Measurements from ENCODE around the gene DDX42. TPM values are rescaled to one million over a fixed set of nuclear protein-coding genes. Genes with fewer than 3 reads are reported as not detected.
A peak's percentile ranks its signal among the peaks of the same experiment; 100 is the strongest.

DDX42 gene
- total RNA-seq, 1 experiment from 2014 or later, result 174 TPM

DNA sequence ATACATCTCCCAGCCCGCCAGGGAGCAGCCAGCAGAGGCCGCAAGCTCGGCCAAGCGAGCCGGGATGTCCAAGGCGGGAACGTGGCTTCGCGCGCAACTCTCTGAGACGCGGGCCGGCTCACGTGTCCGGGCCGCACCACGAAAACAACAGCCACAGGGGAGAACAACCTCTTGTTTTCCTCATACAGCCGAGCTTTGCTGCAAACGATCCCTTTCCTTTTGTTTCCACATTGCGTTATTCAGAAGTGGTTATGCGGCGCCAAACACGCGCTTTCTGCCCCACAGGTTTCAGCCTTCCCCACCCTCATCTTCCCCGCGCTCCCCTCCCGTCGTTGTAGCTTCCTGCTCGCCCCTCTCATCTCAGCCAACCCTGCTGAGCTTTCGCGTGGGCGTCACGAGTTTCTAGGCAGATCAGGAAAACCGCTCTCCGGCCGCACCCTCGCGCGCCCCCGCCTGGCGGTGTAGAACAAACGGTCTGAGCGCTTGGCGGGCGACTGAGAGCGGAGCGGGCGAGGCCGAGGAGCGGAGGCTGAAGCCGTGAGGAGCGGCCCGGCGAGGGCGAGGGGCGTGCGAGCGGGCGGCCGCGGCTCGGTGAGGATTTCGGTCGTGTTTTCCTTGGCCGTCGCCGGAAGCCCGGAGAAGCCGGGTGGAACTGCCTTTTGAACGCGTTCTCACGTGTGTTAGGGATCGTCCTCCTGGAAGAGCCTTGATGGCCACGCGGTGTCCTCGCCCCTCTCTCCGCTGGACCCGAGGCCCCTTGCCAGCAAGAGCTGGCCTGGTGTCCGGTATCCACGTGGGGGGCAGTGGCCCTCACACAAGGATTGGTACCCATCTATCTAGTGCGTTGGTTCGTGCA lies 75.1 kb downstream of the DDX42 start:
- CTCF ChIA-PET, result interaction anchor here (0.7 to 1.3 kb wide), 10 partner anchors 9 to 423 kb away, joined by 3 to 9 read pairs (median 4); partner anchors contain the start of genes CCDC47, DDX42 and GH2
- TSS peak; percentile 58 for BruUV-seq (replicated peaks)
- intact Hi-C loops (cut with micrococcal nuclease), result no loop called here
- Histone ChIP-seq H3K27ac (ENCODE audit: low read depth, low read length) (peak overlapping the region; percentile 61), H3K9ac (ENCODE audit: low read length) (peak overlapping the region; percentile 50), H3K27me3 (ENCODE audit: insufficient read depth, low read length) (no peaks in the 10 kb centered on the region), H4K20me1 (ENCODE audit: insufficient read depth) (no peaks in the 10 kb centered on the region), H3K79me2 (ENCODE audit: insufficient read depth, low read length) (no peaks in the 10 kb centered on the region), H3K36me3 (ENCODE audit: control insufficient read depth in 1 of 2, insufficient read depth in 2 of 2, low read length in 2 of 2) (no peaks in the 10 kb centered on the region), H3K9me3 (ENCODE audit: control insufficient read depth in 1 of 2, insufficient read depth in 1 of 2, low read depth in 1 of 2, low read length in 2 of 2) (peaks cover 0 to 5% of the 10 kb centered on the region in 2 experiments; a peak in 1 of 4 replicates), H3K4me2 (ENCODE audit: low read length) (peak overlapping the region; percentile 77), H3K4me1 (ENCODE audit: control insufficient read depth in 1 of 2, insufficient read depth in 2 of 2, low read length in 2 of 2) (peaks cover 12 to 28% of the 10 kb centered on the region in 2 experiments), H2AFZ (ENCODE audit: low read depth, low read length, poor library complexity, severe bottlenecking) (peak overlapping the region; percentile 5), H3K4me3 (replicated peaks in 1 of 2; ENCODE audit: low read depth in 1 of 2, low read length in 2 of 2) (peak overlapping the region; percentile 18 to 52), H3K9me2 (ENCODE audit: insufficient read depth) (no peaks in the 10 kb centered on the region)
- DNase-seq (ENCODE audit: low read depth, low spot score) (peak; percentile 99), ATAC-seq (peak; percentile 94)
- TF ChIP-seq POLR2AphosphoS5 (IDR thresholded peaks at IDR 0.05; ENCODE audit: low read depth, low read length), result peak; percentile 56; the same call in 1 of the 2 replicates
- TF ChIP-seq JUND (IDR thresholded peaks at IDR 0.05), result no peak
- no peak for TF ChIP-seq SRF (IDR thresholded peaks at IDR 0.05; ENCODE audit: low read depth)
- TF ChIP-seq CEBPB (IDR thresholded peaks at IDR 0.05; ENCODE audit: low read depth), result no peak
- TF ChIP-seq CBX3 (IDR thresholded peaks at IDR 0.05; ENCODE audit: low read depth), result no peak
- peak; percentile 52; the same call in 1 of the 2 replicates for TF ChIP-seq ZFX (IDR thresholded peaks at IDR 0.05)
- TF ChIP-seq, protein P1, sequence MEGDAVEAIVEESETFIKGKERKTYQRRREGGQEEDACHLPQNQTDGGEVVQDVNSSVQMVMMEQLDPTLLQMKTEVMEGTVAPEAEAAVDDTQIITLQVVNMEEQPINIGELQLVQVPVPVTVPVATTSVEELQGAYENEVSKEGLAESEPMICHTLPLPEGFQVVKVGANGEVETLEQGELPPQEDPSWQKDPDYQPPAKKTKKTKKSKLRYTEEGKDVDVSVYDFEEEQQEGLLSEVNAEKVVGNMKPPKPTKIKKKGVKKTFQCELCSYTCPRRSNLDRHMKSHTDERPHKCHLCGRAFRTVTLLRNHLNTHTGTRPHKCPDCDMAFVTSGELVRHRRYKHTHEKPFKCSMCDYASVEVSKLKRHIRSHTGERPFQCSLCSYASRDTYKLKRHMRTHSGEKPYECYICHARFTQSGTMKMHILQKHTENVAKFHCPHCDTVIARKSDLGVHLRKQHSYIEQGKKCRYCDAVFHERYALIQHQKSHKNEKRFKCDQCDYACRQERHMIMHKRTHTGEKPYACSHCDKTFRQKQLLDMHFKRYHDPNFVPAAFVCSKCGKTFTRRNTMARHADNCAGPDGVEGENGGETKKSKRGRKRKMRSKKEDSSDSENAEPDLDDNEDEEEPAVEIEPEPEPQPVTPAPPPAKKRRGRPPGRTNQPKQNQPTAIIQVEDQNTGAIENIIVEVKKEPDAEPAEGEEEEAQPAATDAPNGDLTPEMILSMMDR (IDR thresholded peaks at IDR 0.05 in 2 of 3, conservative IDR thresholded peaks at IDR 0.05 in 1 of 3; ENCODE audit: borderline replicate concordance in 1 of 3, insufficient read depth in 1 of 3, low read depth in 2 of 3, low read length in 2 of 3), result peak in 2 of 3 experiments; percentile 56 to 68; a peak in 4 of 6 replicates
- peak; percentile 17 for TF ChIP-seq POLR2A (IDR thresholded peaks at IDR 0.05; ENCODE audit: borderline replicate concordance, extremely low read depth, insufficient read depth, insufficient read length)
- TF ChIP-seq ZBTB33 (IDR thresholded peaks at IDR 0.05; ENCODE audit: extremely low read depth, insufficient replicate concordance, low read length), result peak; percentile 43
- TF ChIP-seq YY1 (IDR thresholded peaks at IDR 0.05; ENCODE audit: extremely low read depth, insufficient replicate concordance, low read depth, low read length), result peak; percentile 41
- TF ChIP-seq TCF7L2 (IDR thresholded peaks at IDR 0.05; ENCODE audit: borderline replicate concordance, extremely low read depth, insufficient read depth, insufficient read length), result peak; percentile 86
- RAD21 ChIA-PET (ENCODE audit: low non-redundant PET in 1 of 2, low total read pairs in 2 of 2, uncharacterized antibody in 2 of 2, unreplicated experiment in 2 of 2), result no interaction called here
- POLR2A ChIA-PET, result no interaction called here
